Right lobe of liver (tissue), 6 donors: Measurements from ENCODE around the gene NAXD. TPM values are rescaled to one million over a fixed set of nuclear protein-coding genes. Genes with fewer than 3 reads are reported as not detected.
A peak's percentile ranks its signal among the peaks of the same experiment; 100 is the strongest.

Source experiments
- ATAC-seq, 4 donors: fragments of 200-7000 bp; cut with Tn5 transposase; one replicate each; pipeline ENCODE4 v1.9.1; 2020; ENCODE audit warnings: mild to moderate bottlenecking in 4 of 4, moderate library complexity in 4 of 4
- DNase-seq, 3 donors: peaks; one replicate each; pipeline ENCODE4 v3.0.0-alpha.2; 2020
- H3K27ac ChIP-seq, 3 donors: fragments of 200-600 bp; one replicate each; pipeline ENCODE4 v1.8.0; 2022
- H3K27me3 ChIP-seq, 2 donors: fragments of 200-600 bp; one replicate each; pipeline ENCODE4 v1.8.0; 2022
- H3K36me3 ChIP-seq, 4 donors: fragments of 200-600 bp; sonication (generic) in 1 of 4; one replicate each; pipeline versions ENCODE4 v1.5.1 to v1.8.0; 2017 to 2022; ENCODE audit warnings: control low read depth in 1 of 4
- H3K4me1 ChIP-seq, 4 donors: fragments of 200-600 bp; sonication (generic) in 1 of 4; one replicate each; pipeline versions ENCODE4 v1.5.1 to v1.8.0; 2017 to 2022; ENCODE audit warnings: control low read depth in 1 of 4
- H3K4me3 ChIP-seq, 3 donors: fragments of 200-600 bp; one replicate each; pipeline ENCODE4 v1.8.0; 2022
- H3K9me3 ChIP-seq, 4 donors: fragments of 200-600 bp; sonication (generic) in 1 of 4; one replicate each; pipeline versions ENCODE4 v1.5.1 to v1.8.0; 2017 to 2022; ENCODE audit warnings: control low read depth in 1 of 4
- CTCF ChIP-seq, 4 donors: fragments of 200-600 bp in 3 of 4; fragments of 450-650 bp in 1 of 4; IDR thresholded peaks; one replicate each; pipeline versions ENCODE4 v1.5.1 to v1.8.0; 2016 to 2022; ENCODE audit warnings: antibody characterized with exemption in 4 of 4, mild to moderate bottlenecking in 2 of 4
- POLR2A ChIP-seq: fragments of 450-650 bp; IDR thresholded peaks from one replicate; pipeline ENCODE4 v1.6.1; 2017; ENCODE audit warnings: antibody characterized with exemption, mild to moderate bottlenecking
- WGBS: methylation state at CpG from one replicate; pipeline ENCODE4 v1.1.6; 2018; ENCODE audit warnings: low coverage, low lambda C conversion rate; ENCODE audit not compliant: insufficient coverage; ENCODE audit errors: missing lambda C conversion rate; 5-methylcytosine and 5-hydroxymethylcytosine counted together
- intact Hi-C, 2 donors: fragments of 100-400 bp; cut with DNase I; formaldehyde crosslinking; loops; one replicate each; pipeline versions ENCODE4 v1.11.2 to v1.14.1; 2022
- total RNA-seq, 6 experiments: library from RNA; depleted of rRNA in 2 of 6; stranded (reverse); fragments of >200 nt in 2 of 6; fragmentation: NEBNext Ultra II Directional in 3 of 6; extraction: Animal tissue kit (Norgen Biotek cat#: 25700) in 3 of 6; gene quantifications; one replicate each; pipeline versions ENCODE4 v1.1.0 to v1.2.4, GENCODE V29; 2016 to 2023
- donor health status: DM: no; HTN: yes; CAD: no.
- donor health status: DM: no; HTN: no; CAD: no.
- donor health status: DM: no; HTN: no; CAD: no.
- donor health status: DM: no; HTN: yes; CAD: no.
- donor health status: DM: no; HTN: yes; CAD: no.

The NAXD gene
- total RNA-seq, 6 experiments from 2014 or later: 24.2 to 41.9 (median 29.9) TPM

- WGBS: 90% methylated on average over 8 of the region's 11 CpGs
- intact Hi-C loops: loop anchor here in 1 of 2 donors (10.0 kb wide), 1 partner anchor 129 kb away; no protein-coding TSS in a partner anchor
- ATAC-seq: no peak
These were observed 70.1 kb downstream of the NAXD start for GRCh38 chr13:110685305-110686020.

GRCh38 chr13:110687736-110688135 lies 72.4 kb downstream of the NAXD start:
- Histone ChIP-seq H3K4me3 (no peak overlapping the region), H3K27me3 (no peaks in the 10 kb centered on the region), H3K36me3 (peaks cover 0 to 12% (median 2%) of the 10 kb centered on the region in 4 donors), H3K27ac (no peak overlapping the region), H3K9me3 (no peaks in the 10 kb centered on the region), H3K4me1 (peaks cover 0 to 30% (median 11%) of the 10 kb centered on the region in 4 donors)
- no peak for TF ChIP-seq POLR2A
- ATAC-seq: no peak
- intact Hi-C loops: loop anchor here in 1 of 2 donors (10.0 kb wide), 1 partner anchor 127 kb away; no protein-coding TSS in a partner anchor
- WGBS: 84% methylated on average over 14 of the region's 16 CpGs
- no peak for DNase-seq

More at GRCh38 chr13:110685305-110686020, 70.1 kb downstream of the NAXD start:
- no peaks in the 10 kb centered on the region for H3K9me3 ChIP-seq
- peaks cover 0 to 23% (median 7%) of the 10 kb centered on the region in 4 donors for H3K36me3 ChIP-seq
- H3K27ac ChIP-seq: peak overlapping the region in 2 of 3 donors; percentile 79 to 91
- no peaks in the 10 kb centered on the region for H3K27me3 ChIP-seq
- TF ChIP-seq CTCF (IDR thresholded peaks at IDR 0.05) (no peak), POLR2A (no peak)
- H3K4me3 ChIP-seq: no peak overlapping the region
- H3K4me1 ChIP-seq: peaks cover 0 to 30% (median 11%) of the 10 kb centered on the region in 4 donors
- no peak for DNase-seq

- no peaks in the 10 kb centered on the region for H3K9me3 ChIP-seq
These were observed 73.7 kb downstream of the NAXD start for GRCh38 chr13:110689041-110689440.

More at GRCh38 chr13:110689041-110689440, 73.7 kb downstream of the NAXD start:
- intact Hi-C loops: loop anchor here in 1 of 2 donors (10.0 kb wide), 1 partner anchor 126 kb away; no protein-coding TSS in a partner anchor
- TF ChIP-seq CTCF (IDR thresholded peaks at IDR 0.05) (no peak), POLR2A (no peak)
- WGBS: 93% methylated on average over 2 of the region's 9 CpGs
- no peak for DNase-seq
- ATAC-seq: no peak
- H3K27ac ChIP-seq: no peak overlapping the region
- H3K4me3 ChIP-seq: no peak overlapping the region
- H3K4me1 ChIP-seq: peaks cover 0 to 17% (median 5%) of the 10 kb centered on the region in 4 donors
- H3K36me3 ChIP-seq: peaks cover 0 to 9% (median under 1%) of the 10 kb centered on the region in 4 donors
- H3K27me3 ChIP-seq: no peaks in the 10 kb centered on the region

Other genes with a start within 250 kb of the NAXD start
- 10 to 100 TPM; 12.5 to 47.2 (median 36.3) TPM for gene RAB20, start 53.8 kb upstream of the NAXD start, total RNA-seq
- gene CARS2, start 90.6 kb downstream of the NAXD start, total RNA-seq: 10 to 100 TPM; 22.0 to 53.2 (median 27.3) TPM
- gene ING1, start 98.2 kb downstream of the NAXD start, total RNA-seq: 10 to 100 TPM in 3 of 6 experiments, 1 to 10 TPM in 3; 3.8 to 12.0 (median 8.8) TPM